GM12892 (cell line): ENCODE data around the gene TMEM17.

Experiments used
- DNase-seq: peaks from one replicate; pipeline ENCODE4 v3.0.0; 2011; ENCODE audit not compliant: insufficient read length
- FAIRE-seq: peaks from 2 replicates; lab custom pipeline; 2011; peaks lifted over from hg19 to GRCh38; lab: Jason Lieb, UNC
- POLR2A ChIP-seq: IDR thresholded peaks from 2 replicates; pipeline ENCODE4 v1.6.1; 2011; ENCODE audit warnings: low read depth, low read length, control low read depth
- POLR2AphosphoS5 ChIP-seq: IDR thresholded peaks from 2 replicates; pipeline ENCODE4 v1.6.1; 2011; ENCODE audit warnings: low read depth, low read length, control low read depth
- TAF1 ChIP-seq: IDR thresholded peaks from 2 replicates; pipeline ENCODE4 v1.6.1; 2011; ENCODE audit warnings: low read depth, mild to moderate bottlenecking, control low read depth, low read length, borderline replicate concordance

Gene TMEM17

GRCh38 chr2:62466503-62466854 lies 39.5 kb downstream of the TMEM17 start:
- TF ChIP-seq TAF1 (no peak), POLR2AphosphoS5 (no peak), POLR2A (no peak)
- FAIRE-seq: no peak
- no peak for DNase-seq

GRCh38 chr2:62465741-62466502 lies 40.1 kb downstream of the TMEM17 start:
- FAIRE-seq: no peak
- TF ChIP-seq POLR2AphosphoS5: no peak
- TF ChIP-seq POLR2A: no peak
- no peak for TF ChIP-seq TAF1
- DNase-seq: no peak

DNA sequence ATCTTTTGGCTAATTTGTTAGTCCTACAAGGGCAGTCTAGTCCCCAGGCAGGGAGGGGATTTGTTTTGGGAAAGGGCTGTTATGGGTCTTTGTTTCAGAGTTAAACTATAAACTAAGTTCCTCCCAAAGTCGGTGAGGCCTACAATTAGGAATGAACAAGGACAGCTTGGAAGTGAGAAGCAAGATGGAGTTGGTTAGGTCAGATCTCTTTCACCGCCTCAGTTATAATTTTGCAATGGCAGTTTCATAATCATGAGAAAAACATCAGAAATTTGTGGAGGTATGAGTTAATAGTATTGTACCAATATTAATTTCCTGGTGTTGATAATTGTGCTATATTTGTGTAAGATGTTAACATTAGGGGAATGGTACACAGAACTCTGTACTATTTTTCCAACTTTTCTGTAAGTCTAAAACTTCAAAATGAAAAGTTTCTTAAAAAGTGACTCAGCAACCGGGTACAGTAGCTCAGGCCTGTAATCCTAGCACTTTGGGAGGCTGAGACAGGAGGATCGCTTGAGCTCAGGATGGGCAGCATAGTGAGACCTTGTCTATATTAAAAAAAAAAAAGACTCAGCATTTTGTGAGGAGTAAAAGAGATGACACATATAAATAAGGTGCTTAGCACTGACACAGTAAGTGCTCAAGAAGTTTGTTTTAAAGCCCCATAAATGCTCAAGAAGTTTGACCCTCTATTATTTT lies 40.8 kb downstream of the TMEM17 start:
- no peak for DNase-seq
- no peak for FAIRE-seq
- TF ChIP-seq POLR2AphosphoS5 (no peak), POLR2A (no peak), TAF1 (no peak)

DNA sequence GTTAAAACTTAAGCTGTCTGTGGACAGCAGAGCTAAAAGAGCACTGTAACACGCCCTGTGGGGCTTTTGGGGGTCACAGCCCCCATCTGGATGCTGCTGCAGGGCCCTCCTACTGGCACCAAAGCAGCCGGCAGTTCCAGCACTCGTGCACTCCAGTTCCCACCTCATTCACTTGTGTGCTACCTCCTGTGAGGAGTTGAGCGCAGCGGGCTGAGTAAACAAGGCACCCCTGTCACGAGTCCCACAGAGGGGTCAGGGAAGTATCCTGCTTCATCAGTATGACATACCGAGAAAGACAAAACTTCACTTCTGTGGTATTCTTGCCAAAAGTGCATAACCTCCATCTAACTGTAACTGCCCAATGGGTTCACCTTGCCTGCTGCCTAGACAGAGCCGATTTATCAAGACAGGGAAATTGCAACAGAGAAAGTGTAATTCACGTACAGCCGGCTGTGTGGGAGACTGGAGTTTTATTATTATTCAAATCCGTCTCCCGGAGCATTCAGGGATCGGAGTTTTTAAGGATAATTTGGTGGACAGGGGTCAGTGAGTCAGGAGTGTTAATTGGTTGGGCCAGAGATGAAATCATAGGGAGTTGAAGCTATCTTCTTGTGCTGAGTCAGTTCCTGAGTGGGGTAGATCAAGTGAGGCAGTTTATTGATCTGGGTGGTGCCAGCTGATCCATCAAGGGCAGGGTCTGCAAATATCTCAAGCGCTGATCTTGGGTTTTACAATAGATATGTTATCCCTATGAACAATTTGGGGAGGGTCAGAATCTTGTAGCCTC lies 41.6 kb downstream of the TMEM17 start:
- DNase-seq (no peak), FAIRE-seq (no peak)
- TF ChIP-seq POLR2AphosphoS5 (no peak), TAF1 (no peak), POLR2A (no peak)

- TF ChIP-seq POLR2AphosphoS5 (no peak), TAF1 (no peak), POLR2A (no peak)
- FAIRE-seq: no peak
- no peak for DNase-seq
Measured at GRCh38 chr2:62462211-62462610, 43.8 kb downstream of the TMEM17 start.

- no peak for FAIRE-seq
- TF ChIP-seq TAF1 (no peak), POLR2A (no peak), POLR2AphosphoS5 (no peak)
- DNase-seq: no peak
Measured at GRCh38 chr2:62461707-62462106, 44.3 kb downstream of the TMEM17 start.

DNA sequence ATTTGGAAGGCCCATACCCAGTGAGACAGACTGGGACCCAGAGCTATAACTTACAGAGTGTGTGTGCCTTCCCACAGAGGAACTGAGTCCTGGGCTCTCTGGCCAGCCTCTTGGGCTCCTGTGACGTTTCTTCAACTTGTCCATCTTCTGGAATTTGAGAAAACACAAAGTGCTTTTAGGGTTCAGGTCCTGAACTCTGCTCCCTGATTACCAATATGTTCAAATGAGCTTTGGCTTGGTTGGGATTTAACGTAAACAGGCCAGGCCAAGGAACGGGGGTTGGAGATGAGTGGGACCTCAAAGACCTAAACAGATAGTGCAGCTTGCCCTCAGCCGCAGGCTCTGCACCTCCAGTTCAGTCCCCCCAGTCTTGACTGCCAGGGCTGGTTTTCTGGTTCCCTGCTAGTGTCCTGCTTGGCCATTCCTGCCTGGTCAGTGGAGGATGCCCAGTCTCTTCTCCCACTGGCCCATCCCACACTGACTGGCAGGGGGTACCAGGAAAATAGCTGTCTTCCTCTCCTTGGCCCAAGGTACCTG lies 44.9 kb downstream of the TMEM17 start:
- no peak for DNase-seq
- no peak for TF ChIP-seq TAF1
- TF ChIP-seq POLR2A: no peak
- TF ChIP-seq POLR2AphosphoS5: no peak
- FAIRE-seq: no peak

DNA sequence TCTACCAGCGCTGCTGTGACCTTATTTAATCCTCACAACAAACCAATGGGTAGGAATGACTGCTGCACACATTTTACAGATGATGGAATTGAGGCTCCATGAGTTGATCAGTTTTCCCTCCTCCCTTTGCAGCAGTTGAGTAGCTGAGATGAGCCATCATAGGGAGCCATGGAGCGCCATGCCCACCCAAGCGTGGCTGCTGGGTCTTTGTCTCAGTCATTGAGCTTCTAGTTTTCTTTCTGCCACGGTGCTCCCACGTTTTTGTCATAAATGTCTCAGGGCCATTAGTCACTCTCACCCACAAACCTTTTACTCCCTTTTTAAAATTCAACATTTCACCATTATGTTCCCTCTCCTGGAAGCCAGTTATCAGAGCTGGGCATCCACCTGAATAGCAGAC lies 45.8 kb downstream of the TMEM17 start:
- DNase-seq: no peak
- FAIRE-seq: no peak
- TF ChIP-seq POLR2A (no peak), POLR2AphosphoS5 (no peak), TAF1 (no peak)

- DNase-seq: no peak
- FAIRE-seq: no peak
- no peak for TF ChIP-seq TAF1
- no peak for TF ChIP-seq POLR2A
- TF ChIP-seq POLR2AphosphoS5: no peak
Measured at GRCh38 chr2:62459672-62460071, 46.3 kb downstream of the TMEM17 start.

GRCh38 chr2:62459106-62459505 lies 46.9 kb downstream of the TMEM17 start:
- DNase-seq (no peak), FAIRE-seq (no peak)

DNA sequence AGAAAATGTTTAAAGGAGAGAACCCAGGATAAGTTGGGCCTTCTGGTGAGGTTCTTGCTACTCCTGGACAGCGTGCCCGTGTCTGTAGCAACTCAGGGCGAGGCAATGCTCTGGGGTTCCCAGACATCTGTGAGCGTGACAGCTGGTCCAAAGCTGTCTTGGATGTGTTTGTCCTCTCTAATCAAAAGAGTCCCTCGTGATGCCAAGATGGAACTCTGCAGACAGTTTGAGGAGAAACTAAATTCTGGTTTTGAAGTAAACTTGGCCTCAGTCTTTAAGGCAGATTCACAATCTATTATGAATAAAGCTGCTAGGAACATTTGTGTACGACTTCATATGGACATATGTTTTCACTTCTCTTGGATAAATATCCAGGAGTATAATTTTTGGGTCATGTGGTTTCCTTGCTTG lies 47.3 kb downstream of the TMEM17 start:
- TF ChIP-seq TAF1: no peak
- FAIRE-seq: no peak
- no peak for DNase-seq

More at GRCh38 chr2:62459106-62459505, 46.9 kb downstream of the TMEM17 start:
- no peak for TF ChIP-seq POLR2AphosphoS5
- no peak for TF ChIP-seq TAF1
- TF ChIP-seq POLR2A: no peak
